GM10847 (cell line): ENCODE data around the gene PGLYRP1.

Experiments used
- POLR2A ChIP-seq: IDR thresholded peaks from 2 replicates; pipeline ENCODE4 v1.6.1; 2011; ENCODE audit not compliant: insufficient read length; ENCODE audit errors: extremely low read depth

Gene PGLYRP1

GRCh38 chr19:45971260-45971902, 51.5 kb downstream of the PGLYRP1 start:
- no peak for TF ChIP-seq POLR2A

GRCh38 chr19:45969676-45970075, 53.2 kb downstream of the PGLYRP1 start:
- TF ChIP-seq POLR2A, result no peak
